K562 (cell line): ENCODE results near the gene SFSWAP. TPM values are rescaled to one million over a fixed set of nuclear protein-coding genes. Genes with fewer than 3 reads are reported as not detected.

Experiments used
- ATAC-seq: fragments of 200-7000 bp; cut with Tn5 transposase; 3 replicates; pipeline ENCODE4 v1.9.1; 2020; ENCODE audit warnings: moderate library complexity
- BruUV-seq: library from RNA; stranded (reverse); fragments of 400-500 nt; replicated peaks from 2 replicates; lab custom pipeline; 2021; lab: Mats Ljungman, UMichigan
- CTCF ChIA-PET: fragments of 300-600 bp; formaldehyde crosslinking; extraction: SDS; loops from one replicate; lab custom pipeline; 2021; ENCODE audit warnings: low intra/inter-chr PET ratio; lab: Yijun Ruan, JAX
- POLR2A ChIA-PET: fragments of 300-600, 350-650 bp; sonication (Branson Sonifier 250); formaldehyde crosslinking; extraction: SDS; loops from one replicate; lab custom pipeline; 2021; ENCODE audit warnings: antibody characterized with exemption, inconsistent platforms; lab: Yijun Ruan, JAX
- DNase-seq, 4 experiments: peaks; one replicate each; pipeline versions ENCODE4 v3.0.0 to v3.0.0-alpha.2; 2011 to 2018; ENCODE audit warnings: low spot score in 3 of 4, mixed read lengths in 3 of 4; ENCODE audit errors: extremely low read depth in 1 of 4
- FAIRE-seq: peaks from 2 replicates; lab custom pipeline; 2011; peaks lifted over from hg19 to GRCh38; lab: Jason Lieb, UNC
- H2AFZ ChIP-seq: 2 replicates; pipeline ENCODE4 v1.6.0; 2011; ENCODE audit warnings: low read depth, low read length, control low read depth, inconsistent platforms
- H3K27ac ChIP-seq: fragments of 200-600 bp; 3 replicates; pipeline ENCODE4 v1.8.0; 2011; ENCODE audit warnings: low read depth, mild to moderate bottlenecking, control low read depth, inconsistent platforms, low read length, moderate library complexity, mixed read lengths; ENCODE audit errors: extremely low read depth
- H3K27me3 ChIP-seq, 2 experiments: fragments of 300-600 bp in 1 of 2; 2 replicates in 1 of 2; 3 replicates in 1 of 2; pipeline versions ENCODE4 v1.6.0 to v1.8.0; 2011; ENCODE audit warnings: inconsistent platforms in 2 of 2, low read length in 2 of 2, mild to moderate bottlenecking in 1 of 2, mixed read lengths in 1 of 2, moderate library complexity in 1 of 2; ENCODE audit not compliant: control insufficient read depth in 2 of 2, insufficient read depth in 2 of 2
- H3K36me3 ChIP-seq: fragments of 300-600 bp; 3 replicates; pipeline ENCODE4 v1.8.0; 2011; ENCODE audit warnings: mild to moderate bottlenecking, low read length, inconsistent platforms; ENCODE audit not compliant: control insufficient read depth, insufficient read depth
- H3K4me1 ChIP-seq, 2 experiments: fragments of 200-600 bp in 1 of 2; replicated peaks in 1 of 2; 2 replicates in 1 of 2; 3 replicates in 1 of 2; pipeline versions ENCODE4 v1.5.1 to v1.8.0; 2011; ENCODE audit warnings: inconsistent platforms in 2 of 2, low read length in 2 of 2, mild to moderate bottlenecking in 1 of 2, mixed read lengths in 1 of 2, moderate library complexity in 1 of 2; ENCODE audit not compliant: control insufficient read depth in 2 of 2, insufficient read depth in 2 of 2
- H3K4me2 ChIP-seq: 2 replicates; pipeline ENCODE4 v1.6.1; 2011; ENCODE audit warnings: low read length, control low read depth, inconsistent platforms, mixed read lengths; ENCODE audit not compliant: insufficient read depth
- H3K4me3 ChIP-seq: fragments of 200-600 bp; sonication (generic), shearing (Covaris generic); 2 replicates; pipeline ENCODE4 v1.5.1; 2016; ENCODE audit warnings: control low read depth, inconsistent platforms
- H3K79me2 ChIP-seq: fragments of 200-600 bp; 3 replicates; pipeline ENCODE4 v1.8.0; 2011; ENCODE audit warnings: low read length, inconsistent platforms; ENCODE audit not compliant: control insufficient read depth, insufficient read depth
- H3K9ac ChIP-seq, 2 experiments: 2 replicates each; pipeline versions ENCODE4 v1.6.0 to v1.6.1; 2011; ENCODE audit warnings: low read depth in 2 of 2, low read length in 2 of 2, control low read depth in 1 of 2, inconsistent platforms in 1 of 2, mild to moderate bottlenecking in 1 of 2, mixed read lengths in 1 of 2; ENCODE audit not compliant: insufficient read depth in 1 of 2
- H3K9me1 ChIP-seq: one replicate; pipeline ENCODE4 v1.6.0; 2011; ENCODE audit warnings: inconsistent platforms, mild to moderate bottlenecking, low read length, moderate library complexity; ENCODE audit not compliant: control insufficient read depth, insufficient read depth
- H3K9me3 ChIP-seq: replicated peaks from 2 replicates; pipeline ENCODE4 v1.5.1; 2011; ENCODE audit warnings: low read depth, low read length, inconsistent platforms; ENCODE audit not compliant: control insufficient read depth, insufficient read depth
- H4K20me1 ChIP-seq: replicated peaks from 2 replicates; pipeline ENCODE4 v1.6.1; 2011; ENCODE audit warnings: low read length, inconsistent platforms, mixed read lengths; ENCODE audit not compliant: control insufficient read depth, insufficient read depth
- CHD4 ChIP-seq: fragments of 200-600 bp; sonication (generic); IDR thresholded peaks from 3 replicates; pipeline ENCODE4 v1.6.1; 2012; ENCODE audit warnings: low read depth, mild to moderate bottlenecking, mixed read lengths, low read length, inconsistent platforms; ENCODE audit not compliant: insufficient read depth, insufficient replicate concordance, poor library complexity, severe bottlenecking
- CREB5 ChIP-seq: fragments of 250-450 bp; sonication (Bioruptor Pico); IDR thresholded peaks from 2 replicates; pipeline ENCODE4 v1.5.0; 2020; ENCODE audit warnings: mild to moderate bottlenecking
- NFIC ChIP-seq: fragments of 450-650 bp; IDR thresholded peaks from 2 replicates; pipeline ENCODE4 v1.6.1; 2017; ENCODE audit warnings: mild to moderate bottlenecking, inconsistent platforms
- NR4A1 ChIP-seq, 2 experiments: fragments of 250-450 bp in 1 of 2; fragments of 450-650 bp in 1 of 2; sonication (Bioruptor Pico) in 1 of 2; IDR thresholded peaks; 2 replicates each; pipeline versions ENCODE4 v1.4.0 to v1.6.1; 2016 to 2020; ENCODE audit warnings: mild to moderate bottlenecking in 2 of 2, missing compliant biosample characterization in 1 of 2, missing genetic modification characterization in 1 of 2, moderate library complexity in 1 of 2
- RBM25 ChIP-seq: fragments of 200-400 bp; formaldehyde crosslinking; IDR thresholded peaks from 2 replicates; pipeline ENCODE4 v1.6.1; 2018; ENCODE audit warnings: low read length, low read depth, moderate library complexity; ENCODE audit not compliant: severe bottlenecking
- REST ChIP-seq, 2 experiments: fragments of 450-650 bp; formaldehyde crosslinking in 1 of 2; IDR thresholded peaks; 2 replicates each; pipeline versions ENCODE4 v1.4.0 to v1.6.1; 2014 to 2020; ENCODE audit warnings: mild to moderate bottlenecking in 2 of 2, borderline replicate concordance in 1 of 2, low read depth in 1 of 2
- SMAD3 ChIP-seq: fragments of 450-650 bp; formaldehyde crosslinking; conservative IDR thresholded peaks from 2 replicates; pipeline ENCODE4 v1.4.0; 2020; ENCODE audit warnings: mild to moderate bottlenecking
- YBX1 ChIP-seq: fragments of 450-650 bp; IDR thresholded peaks from 2 replicates; pipeline ENCODE4 v1.7.1; 2016; ENCODE audit warnings: mild to moderate bottlenecking
- ZKSCAN3 ChIP-seq: fragments of 250-450 bp; sonication (Bioruptor Pico); IDR thresholded peaks from 2 replicates; pipeline ENCODE4 v1.4.0; 2020
- ZNF121 ChIP-seq: sonication (generic); formaldehyde crosslinking; conservative IDR thresholded peaks from 2 replicates; pipeline ENCODE4 v1.8.0; 2022; ENCODE audit warnings: missing genetic modification reagents
- ZNF449 ChIP-seq: fragments of 250-450 bp; sonication (Bioruptor Pico); IDR thresholded peaks from 2 replicates; pipeline ENCODE4 v1.8.0; 2022; ENCODE audit warnings: moderate library complexity, mild to moderate bottlenecking, inconsistent platforms
- WGBS: fragments of 100-300 bp; shearing (Covaris generic); methylation state at CpG from one replicate; pipeline ENCODE4 v1.1.6; 2016; ENCODE audit warnings: low coverage, mixed read lengths; ENCODE audit not compliant: insufficient coverage; ENCODE audit errors: missing lambda C conversion rate; 5-methylcytosine and 5-hydroxymethylcytosine counted together
- in situ Hi-C: fragments of 300-500 bp; cut with MboI; formaldehyde crosslinking; loops from 4 replicates; pipeline ENCODE4 v1.15.0; 2018; ENCODE audit warnings: inconsistent platforms, mixed read lengths
- intact Hi-C: fragments of 100-400 bp; cut with micrococcal nuclease; formaldehyde crosslinking; loops from 2 replicates; pipeline ENCODE4 v1.14.2; 2022
- polyA plus RNA-seq, 8 experiments: library from polyadenylated mRNA; depleted of rRNA in 4 of 8; stranded (reverse) in 5 of 8; unstranded in 3 of 8; fragments of >200 nt; fragmentation: Nextera tagmentation in 2 of 8; fragmentation: Illumina TruSeq in 1 of 8; extraction: Ambion mirVana in 2 of 8; extraction: Trizol in 1 of 8; gene quantifications; 2 replicates each; pipeline versions ENCODE4 v1.2.1 to v1.2.3, GENCODE V29; 2011 to 2014; ENCODE audit warnings: inconsistent platforms in 1 of 8, missing spikeins in 1 of 8
- total RNA-seq, 7 experiments: library from RNA; depleted of rRNA in 6 of 7; stranded (reverse); fragments of >200 nt in 6 of 7; fragmentation: Illumina TruSeq in 2 of 7; extraction: Trizol in 2 of 7; gene quantifications; 2 replicates each; pipeline versions ENCODE4 v1.2.1 to v1.2.3, GENCODE V29; 2011 to 2021; ENCODE audit warnings: low replicate concordance in 1 of 7

The SFSWAP gene
- total and polyA plus RNA-seq, 9 of the 15 experiments (the other 6 are each of a cell fraction or from before 2014, with no cell fraction given) = 2.4 to 60.4 (median 32.6) TPM

- ChIA-PET CTCF (no interaction called here), POLR2A (interaction anchor here (1.0 kb wide), 1 partner anchor 62 kb away, joined by 3 read pairs; no protein-coding TSS in a partner anchor)
- Histone ChIP-seq H3K9me3 (peaks cover 18% of the 10 kb centered on the region), H2AFZ (no peak overlapping the region), H3K4me1 (peaks cover 15% of the 10 kb centered on the region in 2 experiments; a peak in 4 of 5 replicates), H3K79me2 (peaks cover 43% of the 10 kb centered on the region), H3K9me1 (no peaks in the 10 kb centered on the region), H3K9ac (peak overlapping the region in 1 of 2 experiments; percentile 98; a peak in 1 of 4 replicates), H3K36me3 (peaks cover 58% of the 10 kb centered on the region), H4K20me1 (peaks cover 19% of the 10 kb centered on the region), H3K27ac (no peak overlapping the region), H3K4me3 (no peak overlapping the region), H3K4me2 (no peak overlapping the region), H3K27me3 (no peaks in the 10 kb centered on the region)
- no peak for DNase-seq
- ATAC-seq = no peak
- 91% methylated on average over 8 of the region's 8 CpGs for WGBS
- no peak for FAIRE-seq
- intact Hi-C loops (loop anchor here (10.0 kb wide), 1 partner anchor 109 kb away; no protein-coding TSS in a partner anchor), in situ Hi-C loops (no loop called here)
- no TSS peak for BruUV-seq
- no peak for TF ChIP-seq CREB5 (CRISPR knock-in tag)
- no peak for TF ChIP-seq SMAD3 (CRISPR knock-in tag)
- TF ChIP-seq ZNF121 (CRISPR knock-in tag) = no peak
- no peak for TF ChIP-seq CHD4
- no peak for TF ChIP-seq RBM25
- no peak for TF ChIP-seq REST (IDR thresholded peaks at IDR 0.05; ENCODE audit: borderline replicate concordance)
- no peak for TF ChIP-seq REST (CRISPR knock-in tag; IDR thresholded peaks at IDR 0.05; ENCODE audit: low read depth)
- no peak for TF ChIP-seq NFIC
- TF ChIP-seq NR4A1 (CRISPR knock-in tag; IDR thresholded peaks at IDR 0.05) = no peak
- TF ChIP-seq NR4A1 (tag; IDR thresholded peaks at IDR 0.05) = no peak
- no peak for TF ChIP-seq ZNF449
- no peak for TF ChIP-seq YBX1
- no peak for TF ChIP-seq ZKSCAN3
Measured at GRCh38 chr12:131713349-131713748, 2.5 kb downstream of the SFSWAP start.
